Keratinocyte (primary cell): ENCODE measurements around the gene DPYSL4. TPM values are rescaled to one million over a fixed set of nuclear protein-coding genes. Genes with fewer than 3 reads are reported as not detected.
"Not testable (repeated sequence)": the region's sequence is repeated elsewhere in the genome, so short reads cannot be mapped to it uniquely, and the experiment has no call there.

Experiments
- DNase-seq: peaks from one replicate; pipeline ENCODE4 v3.0.0-alpha.2; 2011; ENCODE audit warnings: low read depth, missing footprints, low spot score
- FAIRE-seq: peaks from 2 replicates; lab custom pipeline; 2011; peaks lifted over from hg19 to GRCh38; lab: Jason Lieb, UNC
- H2AFZ ChIP-seq: 2 replicates; pipeline ENCODE4 v1.6.0; 2012; ENCODE audit warnings: low read length, control low read depth, inconsistent platforms; ENCODE audit not compliant: control insufficient read depth
- H3K27ac ChIP-seq: 2 replicates; pipeline ENCODE4 v1.5.1; 2011; ENCODE audit warnings: low read length; ENCODE audit not compliant: control insufficient read depth, insufficient read depth
- H3K27me3 ChIP-seq: 3 replicates; pipeline ENCODE4 v1.6.0; 2011; ENCODE audit warnings: low read length; ENCODE audit not compliant: control insufficient read depth, insufficient read depth; ENCODE audit errors: extremely low read depth
- H3K36me3 ChIP-seq, 2 experiments: 2 replicates in 1 of 2; 3 replicates in 1 of 2; pipeline ENCODE4 v1.5.1; 2011; ENCODE audit warnings: low read length in 2 of 2, mild to moderate bottlenecking in 1 of 2; ENCODE audit not compliant: control insufficient read depth in 2 of 2, insufficient read depth in 2 of 2; ENCODE audit errors: extremely low read depth in 1 of 2
- H3K4me1 ChIP-seq: 3 replicates; pipeline ENCODE4 v1.5.1; 2011; ENCODE audit warnings: low read length; ENCODE audit not compliant: control insufficient read depth, insufficient read depth; ENCODE audit errors: extremely low read depth
- H3K4me2 ChIP-seq: 3 replicates; pipeline ENCODE4 v1.6.0; 2011; ENCODE audit warnings: low read depth, low read length; ENCODE audit not compliant: control insufficient read depth, insufficient read depth; ENCODE audit errors: extremely low read depth
- H3K4me3 ChIP-seq, 3 experiments: fragments of 200-600 bp in 1 of 3; sonication (generic) in 1 of 3; 2 replicates in 2 of 3; 3 replicates in 1 of 3; pipeline ENCODE4 v1.5.1; 2011 to 2016; ENCODE audit warnings: low read length in 3 of 3, mild to moderate bottlenecking in 3 of 3, control low read depth in 2 of 3, inconsistent platforms in 1 of 3, low read depth in 1 of 3, mixed read lengths in 1 of 3, mixed run types in 1 of 3, moderate library complexity in 1 of 3; ENCODE audit not compliant: control insufficient read depth in 2 of 3, insufficient read depth in 2 of 3; ENCODE audit errors: extremely low read depth in 1 of 3
- H3K79me2 ChIP-seq: 2 replicates; pipeline ENCODE4 v1.6.0; 2012; ENCODE audit warnings: low read length; ENCODE audit not compliant: control insufficient read depth, insufficient read depth
- H3K9ac ChIP-seq: 3 replicates; pipeline ENCODE4 v1.6.0; 2011; ENCODE audit warnings: low read length; ENCODE audit not compliant: control insufficient read depth, insufficient read depth; ENCODE audit errors: extremely low read depth
- H3K9me1 ChIP-seq: 3 replicates; pipeline ENCODE4 v1.6.0; 2011; ENCODE audit warnings: low read length; ENCODE audit not compliant: control insufficient read depth, insufficient read depth; ENCODE audit errors: extremely low read depth
- H3K9me3 ChIP-seq: 2 replicates; pipeline ENCODE4 v1.5.1; 2012; ENCODE audit warnings: low read depth, low read length; ENCODE audit not compliant: control insufficient read depth
- H4K20me1 ChIP-seq: 3 replicates; pipeline ENCODE4 v1.6.0; 2011; ENCODE audit warnings: low read length; ENCODE audit not compliant: control insufficient read depth, insufficient read depth; ENCODE audit errors: extremely low read depth
- CTCF ChIP-seq, 3 experiments: IDR thresholded peaks in 1 of 3; conservative IDR thresholded peaks in 1 of 3; optimal IDR thresholded peaks in 1 of 3; 2 replicates in 2 of 3; 3 replicates in 1 of 3; pipeline versions ENCODE3 to v1.5.1; 2011; ENCODE audit warnings: low read length in 3 of 3, mild to moderate bottlenecking in 3 of 3, moderate library complexity in 2 of 3, control low read depth in 1 of 3, inconsistent platforms in 1 of 3; ENCODE audit not compliant: insufficient read depth in 2 of 3; ENCODE audit errors: extremely low read depth in 1 of 3
- EZH2 ChIP-seq: IDR thresholded peaks from one replicate; pipeline ENCODE4 v1.6.1; 2012; ENCODE audit warnings: inconsistent platforms, mild to moderate bottlenecking, low read length, moderate library complexity
- dilution Hi-C: fragments of 300-500 bp; cut with MboI; formaldehyde crosslinking; loops from one replicate; pipeline ENCODE4 v1.7.0; 2020; ENCODE audit warnings: low sequenced_read_pairs; ENCODE audit not compliant: extremely low pct_ligation_motif_present
- polyA plus RNA-seq, 5 experiments: library from polyadenylated mRNA; depleted of rRNA in 3 of 5; stranded (reverse) in 3 of 5; stranded (forward) in 1 of 5; unstranded in 1 of 5; fragments of >200 nt; gene quantifications; 1 replicate in 1 of 5; 2 replicates in 3 of 5; 3 replicates in 1 of 5; pipeline versions ENCODE4 v1.2.1 to v1.2.3, GENCODE V29; 2011 to 2012; ENCODE audit warnings: missing spikeins in 2 of 5, low read depth in 1 of 5, low replicate concordance in 1 of 5

The DPYSL4 gene
- polyA plus RNA-seq, 1 donor (not counting 4 experiments of a cell fraction or from before 2014, with no cell fraction given), result 7.4 TPM

GRCh38 chr10:132158122-132158741, 28.5 kb upstream of the DPYSL4 start:
- DNase-seq (no peak), FAIRE-seq (no peak)
- Histone ChIP-seq H3K36me3 (no peaks in the 10 kb centered on the region), H3K9ac (no peak overlapping the region), H3K27me3 (peaks cover 6% of the 10 kb centered on the region), H2AFZ (no peak overlapping the region), H3K9me3 (no peaks in the 10 kb centered on the region), H3K4me3 (no peak overlapping the region), H3K4me1 (no peaks in the 10 kb centered on the region), H3K9me1 (no peaks in the 10 kb centered on the region), H4K20me1 (no peaks in the 10 kb centered on the region), H3K27ac (no peak overlapping the region), H3K79me2 (no peaks in the 10 kb centered on the region), H3K4me2 (no peak overlapping the region)
- no peak for TF ChIP-seq CTCF (optimal IDR thresholded peaks at IDR 0.05 in 1 of 3, IDR thresholded peaks at IDR 0.05 in 1 of 3, conservative IDR thresholded peaks at IDR 0.05 in 1 of 3; ENCODE audit: extremely low read depth in 1 of 3, insufficient read depth in 2 of 3, low read length in 3 of 3)
- TF ChIP-seq EZH2, result no peak
- dilution Hi-C loops, result no loop called here

- Histone ChIP-seq H3K27me3 (peaks cover 6% of the 10 kb centered on the region), H4K20me1 (no peaks in the 10 kb centered on the region), H2AFZ (no peak overlapping the region), H3K4me1 (no peaks in the 10 kb centered on the region), H3K9me3 (no peaks in the 10 kb centered on the region), H3K79me2 (no peaks in the 10 kb centered on the region), H3K9ac (no peak overlapping the region), H3K4me3 (no peak overlapping the region), H3K4me2 (no peak overlapping the region), H3K36me3 (no peaks in the 10 kb centered on the region), H3K9me1 (no peaks in the 10 kb centered on the region), H3K27ac (no peak overlapping the region)
- TF ChIP-seq CTCF (optimal IDR thresholded peaks at IDR 0.05 in 1 of 3, IDR thresholded peaks at IDR 0.05 in 1 of 3, conservative IDR thresholded peaks at IDR 0.05 in 1 of 3; ENCODE audit: extremely low read depth in 1 of 3, insufficient read depth in 2 of 3, low read length in 3 of 3) (no peak), EZH2 (no peak)
- DNase-seq (no peak), FAIRE-seq (no peak)
- dilution Hi-C loops, result no loop called here
Measured at GRCh38 chr10:132158823-132159222, 27.9 kb upstream of the DPYSL4 start.

GRCh38 chr10:132159302-132160230, 27.2 kb upstream of the DPYSL4 start:
- H3K9ac ChIP-seq, FAIRE-seq, H3K27ac ChIP-seq, H3K4me2 ChIP-seq, H3K79me2 ChIP-seq, H3K4me3 ChIP-seq, H3K9me3 ChIP-seq, H3K4me1 ChIP-seq, H3K9me1 ChIP-seq, H4K20me1 ChIP-seq, dilution Hi-C loops, DNase-seq, H3K27me3 ChIP-seq, H3K36me3 ChIP-seq, H2AFZ ChIP-seq: not testable (repeated sequence)
